ENCODE measurements around the gene CDO1.

The CDO1 gene

DNA sequence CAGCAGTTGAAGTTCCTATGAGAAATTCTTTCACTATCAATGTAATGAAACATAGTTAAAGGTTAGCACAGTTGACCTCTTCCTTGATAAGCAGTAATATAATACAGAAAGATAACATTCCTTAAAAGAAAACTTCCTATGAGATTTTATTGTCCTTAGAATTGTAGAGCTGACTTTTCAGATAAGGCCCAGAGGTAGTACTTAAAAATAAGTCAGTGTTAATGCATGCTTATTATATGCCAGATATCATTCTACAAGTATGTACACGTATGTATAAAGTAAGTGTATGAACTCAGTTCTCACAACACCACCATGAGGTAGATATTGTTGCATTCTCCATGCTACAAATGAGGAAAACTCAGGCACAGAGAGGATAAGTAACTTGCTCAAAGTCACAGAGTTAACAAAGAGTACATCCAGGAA, 40.6 kb upstream of the CDO1 start:
- Histone ChIP-seq H3K79me2 (ENCODE audit: insufficient read depth, low read depth) (peaks cover 5% of the 10 kb centered on the region; the same call in 1 of the 2 replicates), H3K27ac (no peak overlapping the region), H3K4me2 (no peak overlapping the region), H3K9ac (no peak overlapping the region), H2AFZ (ENCODE audit: low read depth) (no peak overlapping the region), H3K4me1 (ENCODE audit: low read depth, poor library complexity, severe bottlenecking) (no peaks in the 10 kb centered on the region), H3K4me3 (IDR thresholded peaks at IDR 0.05; ENCODE audit: insufficient read depth, low read depth, low read length) (no peak overlapping the region), H4K20me1 (ENCODE audit: insufficient read depth) (no peaks in the 10 kb centered on the region), H3K27me3 (ENCODE audit: insufficient read depth, low read depth) (no peaks in the 10 kb centered on the region), H3K36me3 (ENCODE audit: insufficient read depth) (no peaks in the 10 kb centered on the region)
- TF ChIP-seq, protein P1, sequence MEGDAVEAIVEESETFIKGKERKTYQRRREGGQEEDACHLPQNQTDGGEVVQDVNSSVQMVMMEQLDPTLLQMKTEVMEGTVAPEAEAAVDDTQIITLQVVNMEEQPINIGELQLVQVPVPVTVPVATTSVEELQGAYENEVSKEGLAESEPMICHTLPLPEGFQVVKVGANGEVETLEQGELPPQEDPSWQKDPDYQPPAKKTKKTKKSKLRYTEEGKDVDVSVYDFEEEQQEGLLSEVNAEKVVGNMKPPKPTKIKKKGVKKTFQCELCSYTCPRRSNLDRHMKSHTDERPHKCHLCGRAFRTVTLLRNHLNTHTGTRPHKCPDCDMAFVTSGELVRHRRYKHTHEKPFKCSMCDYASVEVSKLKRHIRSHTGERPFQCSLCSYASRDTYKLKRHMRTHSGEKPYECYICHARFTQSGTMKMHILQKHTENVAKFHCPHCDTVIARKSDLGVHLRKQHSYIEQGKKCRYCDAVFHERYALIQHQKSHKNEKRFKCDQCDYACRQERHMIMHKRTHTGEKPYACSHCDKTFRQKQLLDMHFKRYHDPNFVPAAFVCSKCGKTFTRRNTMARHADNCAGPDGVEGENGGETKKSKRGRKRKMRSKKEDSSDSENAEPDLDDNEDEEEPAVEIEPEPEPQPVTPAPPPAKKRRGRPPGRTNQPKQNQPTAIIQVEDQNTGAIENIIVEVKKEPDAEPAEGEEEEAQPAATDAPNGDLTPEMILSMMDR (conservative IDR thresholded peaks at IDR 0.05; ENCODE audit: low read depth, low read length) = no peak

GRCh38 chr5:115855959-115856358, 39.5 kb upstream of the CDO1 start:
- H3K27ac ChIP-seq = no peak overlapping the region
- no peaks in the 10 kb centered on the region for H4K20me1 ChIP-seq (ENCODE audit: insufficient read depth)
- H3K79me2 ChIP-seq (ENCODE audit: insufficient read depth, low read depth) = 0 out of 2 replicates have a peak, but pooled peaks cover 5% of the 10 kb centered on the region
- H3K27me3 ChIP-seq (ENCODE audit: insufficient read depth, low read depth) = no peaks in the 10 kb centered on the region
- H3K36me3 ChIP-seq (ENCODE audit: insufficient read depth) = no peaks in the 10 kb centered on the region
- TF ChIP-seq, protein P1 (conservative IDR thresholded peaks at IDR 0.05; ENCODE audit: low read depth, low read length) = no peak
- H3K9ac ChIP-seq = no peak overlapping the region
- no peak overlapping the region for H2AFZ ChIP-seq (ENCODE audit: low read depth)
- H3K4me1 ChIP-seq (ENCODE audit: low read depth, poor library complexity, severe bottlenecking) = no peaks in the 10 kb centered on the region
- H3K4me3 ChIP-seq (IDR thresholded peaks at IDR 0.05; ENCODE audit: insufficient read depth, low read depth, low read length) = no peak overlapping the region
- no peak overlapping the region for H3K4me2 ChIP-seq

DNA sequence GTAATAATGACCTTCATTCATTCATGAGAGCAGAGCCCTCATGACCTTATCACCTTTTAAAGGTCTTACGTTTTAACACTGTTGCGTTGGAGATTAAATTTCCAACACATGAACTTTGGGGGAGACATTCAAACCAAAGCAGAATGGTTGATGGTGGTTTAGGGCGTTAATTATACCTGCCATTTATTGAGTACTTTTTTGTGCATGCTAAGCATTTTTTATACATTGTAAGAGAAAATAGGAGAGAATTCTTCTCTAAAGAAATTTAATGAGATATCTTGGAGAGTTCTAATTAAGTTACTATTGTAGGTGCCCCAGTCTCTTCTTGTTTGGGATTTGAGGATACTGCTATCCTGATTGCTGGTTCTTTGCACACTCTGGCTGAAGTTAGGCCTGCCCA, 37.7 kb upstream of the CDO1 start:
- Histone ChIP-seq H2AFZ (ENCODE audit: low read depth) (no peak overlapping the region), H3K27me3 (ENCODE audit: insufficient read depth, low read depth) (no peaks in the 10 kb centered on the region), H3K4me2 (no peak overlapping the region), H3K36me3 (ENCODE audit: insufficient read depth) (no peaks in the 10 kb centered on the region), H3K4me1 (ENCODE audit: low read depth, poor library complexity, severe bottlenecking) (no peaks in the 10 kb centered on the region), H3K27ac (no peak overlapping the region), H4K20me1 (ENCODE audit: insufficient read depth) (no peaks in the 10 kb centered on the region), H3K9ac (no peak overlapping the region), H3K4me3 (IDR thresholded peaks at IDR 0.05; ENCODE audit: insufficient read depth, low read depth, low read length) (no peak overlapping the region), H3K79me2 (ENCODE audit: insufficient read depth, low read depth) (0 out of 2 replicates have a peak, but pooled peaks cover 5% of the 10 kb centered on the region)
- TF ChIP-seq, protein P1 (conservative IDR thresholded peaks at IDR 0.05; ENCODE audit: low read depth, low read length) = no peak

GRCh38 chr5:115850744-115851416, 34.4 kb upstream of the CDO1 start:
- no peaks in the 10 kb centered on the region for H3K27me3 ChIP-seq (ENCODE audit: insufficient read depth, low read depth)
- no peak overlapping the region for H2AFZ ChIP-seq (ENCODE audit: low read depth)
- H3K4me3 ChIP-seq (IDR thresholded peaks at IDR 0.05; ENCODE audit: insufficient read depth, low read depth, low read length) = no peak overlapping the region
- no peaks in the 10 kb centered on the region for H3K4me1 ChIP-seq (ENCODE audit: low read depth, poor library complexity, severe bottlenecking)
- H4K20me1 ChIP-seq (ENCODE audit: insufficient read depth) = no peaks in the 10 kb centered on the region
- TF ChIP-seq, protein P1 (conservative IDR thresholded peaks at IDR 0.05; ENCODE audit: low read depth, low read length) = no peak
- H3K4me2 ChIP-seq = no peak overlapping the region
- no peak overlapping the region for H3K9ac ChIP-seq
- H3K27ac ChIP-seq = no peak overlapping the region
- H3K36me3 ChIP-seq (ENCODE audit: insufficient read depth) = no peaks in the 10 kb centered on the region
- 0 out of 2 replicates have a peak, but pooled peaks cover 9% of the 10 kb centered on the region for H3K79me2 ChIP-seq (ENCODE audit: insufficient read depth, low read depth)
